Measurements from ENCODE around the gene CRYZ. TPM values are rescaled to one million over a fixed set of nuclear protein-coding genes. Genes with fewer than 3 reads are reported as not detected.

The CRYZ gene
- total and polyA plus RNA-seq, 2 donors (not counting 3 experiments of a cell fraction or from before 2014, with no cell fraction given) = 24.5 to 32.7 TPM

DNA sequence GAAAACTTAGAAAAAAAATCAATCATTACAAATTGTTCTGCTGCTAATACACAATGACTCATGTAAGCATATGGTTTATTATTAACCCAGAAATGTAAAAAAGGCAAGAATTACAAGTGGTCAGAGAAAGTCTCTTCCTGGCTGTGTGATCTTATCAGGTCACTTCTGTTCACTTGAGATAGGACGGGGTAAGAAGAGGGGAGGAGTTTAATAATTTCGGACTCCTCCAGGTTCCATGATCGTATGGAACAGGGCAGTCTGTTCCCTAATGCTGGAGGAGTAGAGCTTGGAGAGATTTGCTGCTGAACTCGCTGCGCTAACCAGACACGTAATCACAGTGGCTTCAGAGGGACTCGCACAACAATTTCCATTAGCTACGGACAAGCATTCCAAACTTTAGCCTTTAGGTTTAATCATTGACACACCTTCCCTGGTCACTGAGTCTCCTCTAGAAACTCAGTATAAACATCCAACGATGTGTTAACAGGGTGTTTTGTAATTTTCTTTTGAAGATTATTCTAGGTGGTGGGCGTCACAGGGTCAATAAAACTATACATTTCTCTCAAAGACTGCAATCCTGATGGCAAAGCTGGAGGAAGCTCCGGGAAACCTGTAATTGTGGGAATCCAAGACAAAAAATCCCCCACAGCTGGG, 1.3 kb downstream of the CRYZ start:
- Histone ChIP-seq H3K36me3 (ENCODE audit: control insufficient read depth in 2 of 2, extremely low read depth in 1 of 2, insufficient read depth in 2 of 2, low read length in 2 of 2) (no peaks in the 10 kb centered on the region), H2AFZ (ENCODE audit: low read depth, low read length) (no peak overlapping the region), H3K4me1 (ENCODE audit: control insufficient read depth, extremely low read depth, insufficient read depth, low read length) (peaks cover 25% of the 10 kb centered on the region), H3K9ac (replicated peaks; ENCODE audit: extremely low read depth, insufficient read depth, low read length) (no peak overlapping the region), H3K9me3 (replicated peaks; ENCODE audit: control insufficient read depth, insufficient read depth, low read length) (no peaks in the 10 kb centered on the region), H3K27ac (ENCODE audit: insufficient read depth, low read depth, low read length) (no peak overlapping the region), H3K9me1 (replicated peaks; ENCODE audit: control insufficient read depth, extremely low read depth, insufficient read depth, low read length) (no peaks in the 10 kb centered on the region), H3K4me3 (replicated peaks in 1 of 3; ENCODE audit: insufficient read depth in 1 of 3, low read depth in 1 of 3, low read length in 3 of 3) (no peak overlapping the region), H4K20me1 (replicated peaks; ENCODE audit: control insufficient read depth, extremely low read depth, insufficient read depth, low read length) (no peaks in the 10 kb centered on the region), H3K79me2 (ENCODE audit: control insufficient read depth, insufficient read depth, low read length) (peaks cover 19% of the 10 kb centered on the region), H3K4me2 (ENCODE audit: insufficient read depth, low read length) (peak overlapping the region; percentile 24), H3K27me3 (ENCODE audit: control insufficient read depth in 2 of 2, insufficient read depth in 2 of 2, low read length in 2 of 2) (no peaks in the 10 kb centered on the region)
- TF ChIP-seq GATA2 (IDR thresholded peaks at IDR 0.05; ENCODE audit: insufficient read depth, insufficient read length, low read depth, low read length) (no peak), EZH2 (IDR thresholded peaks at IDR 0.05; ENCODE audit: borderline replicate concordance, low read depth, low read length, severe bottlenecking) (no peak), JUN (IDR thresholded peaks at IDR 0.05; ENCODE audit: borderline replicate concordance, insufficient read depth, insufficient read length, low read depth) (peak; percentile 29)
- TF ChIP-seq, protein P1, sequence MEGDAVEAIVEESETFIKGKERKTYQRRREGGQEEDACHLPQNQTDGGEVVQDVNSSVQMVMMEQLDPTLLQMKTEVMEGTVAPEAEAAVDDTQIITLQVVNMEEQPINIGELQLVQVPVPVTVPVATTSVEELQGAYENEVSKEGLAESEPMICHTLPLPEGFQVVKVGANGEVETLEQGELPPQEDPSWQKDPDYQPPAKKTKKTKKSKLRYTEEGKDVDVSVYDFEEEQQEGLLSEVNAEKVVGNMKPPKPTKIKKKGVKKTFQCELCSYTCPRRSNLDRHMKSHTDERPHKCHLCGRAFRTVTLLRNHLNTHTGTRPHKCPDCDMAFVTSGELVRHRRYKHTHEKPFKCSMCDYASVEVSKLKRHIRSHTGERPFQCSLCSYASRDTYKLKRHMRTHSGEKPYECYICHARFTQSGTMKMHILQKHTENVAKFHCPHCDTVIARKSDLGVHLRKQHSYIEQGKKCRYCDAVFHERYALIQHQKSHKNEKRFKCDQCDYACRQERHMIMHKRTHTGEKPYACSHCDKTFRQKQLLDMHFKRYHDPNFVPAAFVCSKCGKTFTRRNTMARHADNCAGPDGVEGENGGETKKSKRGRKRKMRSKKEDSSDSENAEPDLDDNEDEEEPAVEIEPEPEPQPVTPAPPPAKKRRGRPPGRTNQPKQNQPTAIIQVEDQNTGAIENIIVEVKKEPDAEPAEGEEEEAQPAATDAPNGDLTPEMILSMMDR (IDR thresholded peaks at IDR 0.05; ENCODE audit: extremely low read depth in 1 of 2, insufficient read depth in 1 of 2, low read depth in 1 of 2, low read length in 2 of 2) = no peak
- intact Hi-C loops (cut with micrococcal nuclease) (loop anchor here (2.0 to 10.0 kb wide), 4 partner anchors 537 to 1139 kb away; partner anchors contain the start of genes ACADM, FPGT, LRRIQ3 and RABGGTB), dilution Hi-C loops (cut with MboI; ENCODE audit: extremely low pct_ligation_motif_present, low sequenced_read_pairs) (no loop called here)
- FAIRE-seq (no peak), DNase-seq (ENCODE audit: low read depth, low spot score) (peak; percentile 47)
- CTCF ChIA-PET = interaction anchor here (1.1 kb wide), 1 partner anchor 38 kb away, joined by 3 read pairs; no protein-coding TSS in a partner anchor
- TSS peak; percentile 20 for BruUV-seq (replicated peaks)
- POLR2A ChIA-PET = no interaction called here

Data from endothelial cell of umbilical vein (primary cell).